ENCODE results near the gene RNASE7.

Gene RNASE7

DNA sequence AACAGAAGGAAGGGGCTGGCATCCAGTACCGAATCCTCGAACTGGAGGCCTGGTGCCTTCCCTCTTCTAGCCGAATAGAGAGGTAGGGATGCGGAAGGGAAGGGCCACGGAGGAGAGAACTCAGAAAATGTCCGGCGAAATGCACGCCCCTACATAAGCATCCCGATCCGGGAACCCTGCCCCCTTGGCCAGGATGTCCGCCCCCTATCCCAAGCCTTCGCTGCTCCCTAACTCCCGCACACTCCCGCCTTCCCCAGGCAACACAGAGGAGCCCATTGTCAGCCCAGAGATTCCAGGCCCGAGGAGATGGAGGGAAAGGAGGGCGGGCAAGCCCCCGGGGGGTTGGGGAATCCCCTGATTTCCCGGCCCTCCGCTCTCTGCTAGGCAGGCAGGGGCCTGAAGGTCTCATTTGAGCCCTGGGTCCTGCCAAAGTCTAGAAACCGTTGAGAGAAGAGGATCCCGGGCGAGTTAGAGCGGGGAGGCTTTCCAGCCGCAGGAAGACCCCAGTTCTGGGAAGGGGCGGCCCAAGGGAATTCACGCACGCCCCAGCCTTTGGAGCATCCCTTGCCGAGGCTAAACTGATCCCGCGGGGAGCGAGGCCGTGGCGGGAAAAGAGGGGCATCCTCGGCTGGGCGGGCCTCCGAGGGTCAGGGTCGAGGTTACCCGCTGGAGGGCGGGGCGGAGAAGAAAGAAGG, 27.4 kb downstream of the RNASE7 start:
- no peak for DNase-seq

DNA sequence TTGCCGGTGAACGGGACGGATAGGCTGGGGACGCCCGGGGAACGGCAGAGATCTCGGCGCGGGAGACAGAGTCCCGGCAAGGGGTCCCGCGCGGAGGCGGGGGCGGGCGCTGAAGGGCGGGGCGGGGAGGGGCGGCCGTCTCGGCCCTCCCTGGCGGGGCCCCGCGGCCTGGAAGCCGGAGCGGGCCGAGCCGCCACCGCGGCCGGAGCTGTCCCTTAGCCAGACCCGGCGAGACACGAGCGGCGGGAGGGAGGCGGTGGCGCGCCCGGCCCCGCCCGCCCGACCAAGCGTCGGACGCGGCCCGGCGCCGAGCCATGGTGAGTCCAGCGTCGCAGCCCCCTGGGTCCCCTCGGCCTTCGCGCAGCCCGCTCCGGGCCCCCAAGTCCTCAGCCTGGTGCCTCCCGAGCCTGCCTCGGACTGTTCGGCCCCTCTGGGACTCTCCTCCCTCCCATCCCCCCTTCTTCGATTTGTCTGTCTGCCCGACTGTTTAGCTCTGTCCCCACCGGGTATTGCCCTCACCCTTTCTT, 28.0 kb downstream of the RNASE7 start, which contains the start of gene ARHGEF40:
Gene ARHGEF40 (plus strand): TSS at position 222 of the 527 bp plus-strand sequence. CDS start 93 bp downstream, at position 315.
- peak; percentile 23 to 45 for DNase-seq

DNA sequence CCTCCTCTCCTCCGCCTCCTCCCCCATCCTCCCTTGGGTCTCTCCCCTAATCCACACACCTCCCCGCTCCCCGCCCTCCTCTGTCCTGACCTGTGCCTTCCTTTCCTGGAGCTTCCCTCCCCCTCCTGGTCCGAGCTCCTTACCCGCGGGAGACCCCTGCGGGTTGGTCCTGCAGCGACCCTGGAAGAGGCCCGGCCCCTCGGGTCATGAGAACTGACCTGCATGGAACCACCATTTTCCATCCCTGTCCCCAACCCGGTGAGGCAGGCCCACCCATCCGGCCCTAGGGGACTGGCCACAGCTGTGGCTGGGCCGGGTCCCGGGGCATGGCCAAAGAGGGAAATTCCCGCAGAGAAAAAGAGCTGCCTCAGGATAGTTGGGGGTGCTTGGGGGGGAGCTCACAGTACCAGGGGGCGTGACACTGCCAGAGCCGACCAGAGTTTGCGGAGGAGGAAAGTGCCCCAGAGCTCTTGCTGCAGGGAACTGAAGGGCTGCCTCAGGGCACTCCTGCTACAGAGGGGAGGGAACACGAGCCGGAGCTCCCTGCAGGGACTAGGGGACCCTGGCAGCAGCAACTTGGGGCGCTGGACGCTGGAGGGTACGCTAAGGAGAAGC, 28.6 kb downstream of the RNASE7 start:
- peak; percentile 41 to 73 for DNase-seq

DNA sequence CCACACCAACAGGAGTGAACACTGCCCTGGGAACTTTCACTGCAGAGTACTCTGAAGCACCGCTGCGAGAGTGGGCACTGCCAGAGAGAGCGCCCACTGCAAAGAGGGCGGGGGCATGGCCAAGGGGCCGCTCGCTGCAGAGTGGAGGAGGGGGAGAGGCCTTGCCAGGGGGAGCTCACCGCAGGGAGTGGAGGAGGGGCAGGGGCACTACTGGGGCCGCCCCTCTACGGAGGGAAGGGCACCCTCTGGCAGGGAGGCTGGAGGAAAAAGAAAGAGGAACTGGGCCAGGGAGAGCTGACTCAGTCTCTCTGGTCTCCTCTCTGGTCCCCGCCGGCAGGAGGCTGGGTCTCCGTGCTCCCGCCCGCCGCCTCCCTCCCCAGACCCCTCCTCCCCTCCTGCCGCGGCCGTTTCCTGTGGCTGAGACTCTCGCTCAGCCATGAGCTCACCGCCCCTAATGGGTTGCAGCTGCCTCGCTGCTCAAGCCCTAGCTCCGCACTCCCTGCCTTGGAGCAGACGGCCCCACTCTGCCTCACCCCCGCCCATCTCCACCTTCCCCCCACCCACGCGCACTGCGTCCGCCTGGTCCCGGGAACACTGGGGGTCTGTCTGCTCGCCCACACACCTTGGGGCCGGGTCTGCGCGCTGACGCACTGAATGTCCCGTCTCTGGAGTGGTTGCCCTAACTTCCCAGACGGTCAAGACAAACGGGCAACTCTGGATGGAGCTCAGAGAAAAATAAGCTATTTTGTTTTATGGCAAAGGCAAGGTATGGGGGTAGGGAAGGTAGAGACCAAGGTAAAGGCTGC, 29.3 kb downstream of the RNASE7 start:
- DNase-seq: peak; percentile 73 to 82

DNA sequence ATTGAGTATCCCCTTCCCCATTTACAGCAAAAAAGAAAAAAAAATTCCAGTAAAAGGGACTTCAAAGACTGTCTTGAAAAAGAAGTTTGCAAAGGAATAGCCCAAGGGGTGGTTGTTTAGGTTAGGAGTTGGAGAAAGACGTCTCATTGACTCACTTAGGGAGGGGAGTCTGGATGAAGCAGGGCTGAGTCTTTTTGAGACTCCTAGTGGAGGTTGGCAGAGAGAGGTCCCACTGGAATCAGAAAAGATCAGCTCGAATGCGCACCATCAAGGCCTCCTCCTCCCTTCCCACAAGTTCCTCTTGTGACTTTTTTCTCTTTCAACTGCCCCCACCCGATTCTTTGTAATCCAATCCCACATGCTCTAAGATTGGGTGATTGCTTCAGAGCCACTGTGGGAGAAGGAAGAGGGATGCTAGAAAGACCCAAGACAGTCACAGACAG, 29.9 kb downstream of the RNASE7 start:
- DNase-seq: peak; percentile 85

DNA sequence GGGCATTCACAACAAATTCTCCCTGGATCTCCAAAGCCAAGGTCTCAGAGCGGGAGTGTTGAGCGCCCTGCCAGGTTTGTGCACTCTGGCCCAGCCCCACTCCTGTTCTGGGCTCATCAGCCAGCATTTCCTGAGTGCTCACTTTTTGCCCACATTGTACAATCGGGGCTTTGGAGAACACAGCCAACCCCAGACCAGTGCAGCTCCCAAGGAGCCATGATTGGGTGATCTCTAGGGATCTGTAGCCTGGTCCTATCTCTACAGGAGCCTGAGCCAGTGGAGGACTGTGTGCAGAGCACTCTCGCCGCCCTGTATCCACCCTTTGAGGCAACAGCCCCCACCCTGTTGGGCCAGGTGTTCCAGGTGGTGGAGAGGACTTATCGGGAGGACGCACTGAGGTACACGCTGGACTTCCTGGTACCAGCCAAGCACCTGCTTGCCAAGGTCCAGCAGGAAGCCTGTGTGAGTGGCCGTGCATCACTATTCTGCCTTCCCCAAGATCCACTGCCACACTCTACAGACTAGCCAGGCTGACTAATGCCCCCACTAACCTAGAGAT, 30.7 kb downstream of the RNASE7 start:
- no peak for DNase-seq

DNA sequence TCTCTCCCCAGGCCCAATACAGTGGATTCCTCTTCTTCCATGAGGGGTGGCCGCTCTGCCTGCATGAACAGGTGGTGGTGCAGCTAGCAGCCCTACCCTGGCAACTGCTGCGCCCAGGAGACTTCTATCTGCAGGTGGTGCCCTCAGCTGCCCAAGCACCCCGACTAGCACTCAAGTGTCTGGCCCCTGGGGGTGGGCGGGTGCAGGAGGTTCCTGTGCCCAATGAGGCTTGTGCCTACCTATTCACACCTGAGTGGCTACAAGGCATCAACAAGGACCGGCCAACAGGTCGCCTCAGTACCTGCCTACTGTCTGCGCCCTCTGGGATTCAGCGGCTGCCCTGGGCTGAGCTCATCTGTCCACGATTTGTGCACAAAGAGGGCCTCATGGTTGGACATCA, 31.8 kb downstream of the RNASE7 start:
- DNase-seq: no peak

DNA sequence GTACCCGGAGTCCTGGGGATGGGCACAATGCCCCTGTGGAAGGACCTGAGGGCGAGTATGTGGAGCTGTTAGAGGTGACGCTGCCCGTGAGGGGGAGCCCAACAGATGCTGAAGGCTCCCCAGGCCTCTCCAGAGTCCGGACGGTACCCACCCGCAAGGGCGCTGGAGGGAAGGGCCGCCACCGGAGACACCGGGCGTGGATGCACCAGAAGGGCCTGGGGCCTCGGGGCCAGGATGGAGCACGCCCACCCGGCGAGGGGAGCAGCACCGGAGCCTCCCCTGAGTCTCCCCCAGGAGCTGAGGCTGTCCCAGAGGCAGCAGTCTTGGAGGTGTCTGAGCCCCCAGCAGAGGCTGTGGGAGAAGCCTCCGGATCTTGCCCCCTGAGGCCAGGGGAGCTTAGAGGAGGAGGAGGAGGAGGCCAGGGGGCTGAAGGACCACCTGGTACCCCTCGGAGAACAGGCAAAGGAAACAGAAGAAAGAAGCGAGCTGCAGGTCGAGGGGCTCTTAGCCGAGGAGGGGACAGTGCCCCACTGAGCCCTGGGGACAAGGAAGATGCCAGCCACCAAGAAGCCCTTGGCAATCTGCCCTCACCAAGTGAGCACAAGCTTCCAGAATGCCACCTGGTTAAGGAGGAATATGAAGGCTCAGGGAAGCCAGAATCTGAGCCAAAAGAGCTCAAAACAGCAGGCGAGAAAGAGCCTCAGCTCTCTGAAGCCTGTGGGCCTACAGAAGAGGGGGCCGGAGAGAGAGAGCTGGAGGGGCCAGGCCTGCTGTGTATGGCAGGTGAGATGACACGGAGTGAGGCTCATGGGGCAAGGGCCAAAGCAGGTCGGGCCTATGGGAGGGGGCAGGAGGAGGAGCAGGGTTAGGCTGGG, 32.5 kb downstream of the RNASE7 start:
- no peak for DNase-seq

DNA sequence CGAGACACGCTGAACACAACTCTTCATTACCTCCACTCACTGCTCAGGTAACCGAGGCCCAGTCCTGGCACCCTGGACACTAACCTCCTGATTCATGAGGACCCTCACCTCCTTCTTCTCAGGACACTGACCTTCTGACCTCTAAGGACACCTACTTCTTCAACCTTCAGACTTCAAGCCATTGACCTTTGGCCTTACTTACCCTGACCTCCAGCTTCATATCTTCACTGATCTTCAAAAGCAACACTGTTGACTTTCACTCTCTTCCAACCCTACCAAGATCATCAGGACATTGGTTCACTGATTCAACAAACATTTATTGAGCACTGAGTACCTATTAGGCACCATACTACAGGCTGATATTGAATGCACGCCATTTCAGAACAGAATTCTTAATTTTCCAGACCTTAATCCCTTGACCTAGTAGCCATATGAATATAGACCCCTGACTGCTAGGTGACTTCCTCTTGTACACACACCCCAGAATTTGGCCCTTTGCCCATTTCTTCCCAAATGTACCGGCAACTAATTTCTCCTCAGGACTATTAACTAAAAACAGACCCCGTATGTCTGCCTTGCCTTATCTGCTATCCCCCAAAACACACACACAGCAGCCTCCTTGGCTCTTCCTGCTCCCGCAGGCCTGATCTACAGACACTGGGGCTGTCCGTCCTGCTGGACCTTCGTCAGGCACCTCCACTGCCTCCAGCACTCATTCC, 33.7 kb downstream of the RNASE7 start:
- DNase-seq: no peak

DNA sequence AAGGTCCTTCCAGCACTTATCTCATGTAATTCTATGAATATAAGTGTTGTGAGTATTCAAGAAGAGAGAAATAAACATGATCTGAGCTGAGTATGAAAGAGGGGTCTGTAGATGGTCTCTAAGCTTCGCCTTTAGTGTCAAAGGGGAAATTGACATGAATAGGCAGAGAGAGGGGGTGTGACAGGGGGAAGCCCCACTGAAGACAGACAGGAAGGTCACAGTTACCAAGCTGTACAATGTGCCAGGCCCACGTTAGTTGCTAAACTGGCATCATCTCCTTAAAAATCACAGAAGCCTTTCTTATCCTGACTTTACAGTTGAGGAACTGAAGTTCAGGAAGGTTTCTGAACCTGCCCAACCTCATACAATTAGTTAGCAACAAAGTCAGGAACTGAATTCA, 35.5 kb downstream of the RNASE7 start:
- peak in 1 of 2 donors; percentile 25 for DNase-seq

DNA sequence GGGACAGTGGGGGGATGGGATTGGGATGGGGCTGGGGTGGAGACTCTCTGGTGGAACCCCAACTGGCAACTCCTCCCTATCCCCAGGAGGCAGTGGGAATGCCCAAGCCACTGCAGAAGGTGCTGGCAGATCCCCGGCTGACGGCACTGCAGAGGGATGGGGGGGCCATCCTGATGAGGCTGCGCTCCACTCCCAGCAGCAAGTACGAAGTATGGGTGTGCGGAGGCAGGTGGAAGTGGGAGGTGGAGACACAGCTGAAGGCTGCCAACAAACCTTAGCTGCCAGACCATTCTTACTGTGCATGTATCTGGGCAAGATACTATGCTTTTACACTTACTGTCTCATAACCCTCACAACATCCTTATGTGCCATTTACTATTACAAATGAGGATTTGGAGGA, 36.1 kb downstream of the RNASE7 start:
- no peak for DNase-seq

DNA sequence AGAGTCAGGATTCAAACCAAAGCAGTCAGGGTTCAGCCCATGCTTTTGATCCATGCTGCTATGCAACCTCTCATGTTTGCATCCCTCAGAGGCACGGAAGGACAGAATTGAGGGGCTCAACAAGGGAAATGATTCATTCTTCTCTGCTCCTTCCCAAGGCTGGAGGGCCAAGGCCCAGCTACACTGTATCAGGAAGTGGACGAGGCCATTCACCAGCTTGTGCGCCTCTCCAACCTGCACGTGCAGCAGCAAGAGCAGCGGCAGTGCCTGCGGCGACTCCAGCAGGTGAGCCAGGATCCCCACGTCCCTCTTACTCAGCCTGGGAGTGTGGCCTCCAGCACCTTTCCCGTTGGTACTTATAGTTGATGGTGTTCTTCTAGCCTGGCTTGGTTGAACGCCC, 36.6 kb downstream of the RNASE7 start:
- no peak for DNase-seq

DNA sequence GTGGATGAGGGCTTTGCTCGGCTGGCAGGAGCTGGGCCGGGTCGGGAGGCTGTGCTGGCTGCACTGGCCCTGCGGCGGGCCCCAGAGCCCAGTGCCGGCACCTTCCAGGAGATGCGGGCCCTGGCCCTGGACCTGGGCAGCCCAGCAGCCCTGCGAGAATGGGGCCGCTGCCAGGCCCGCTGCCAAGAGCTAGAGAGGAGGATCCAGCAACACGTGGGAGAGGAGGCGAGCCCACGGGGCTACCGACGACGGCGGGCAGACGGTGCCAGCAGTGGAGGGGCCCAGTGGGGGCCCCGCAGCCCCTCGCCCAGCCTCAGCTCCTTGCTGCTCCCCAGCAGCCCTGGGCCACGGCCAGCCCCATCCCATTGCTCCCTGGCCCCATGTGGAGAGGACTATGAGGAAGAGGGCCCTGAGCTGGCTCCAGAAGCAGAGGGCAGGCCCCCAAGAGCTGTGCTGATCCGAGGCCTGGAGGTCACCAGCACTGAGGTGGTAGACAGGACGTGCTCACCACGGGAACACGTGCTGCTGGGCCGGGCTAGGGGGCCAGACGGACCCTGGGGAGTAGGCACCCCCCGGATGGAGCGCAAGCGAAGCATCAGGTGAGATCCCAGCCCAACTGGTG, 39.5 kb downstream of the RNASE7 start:
- DNase-seq: no peak

DNA sequence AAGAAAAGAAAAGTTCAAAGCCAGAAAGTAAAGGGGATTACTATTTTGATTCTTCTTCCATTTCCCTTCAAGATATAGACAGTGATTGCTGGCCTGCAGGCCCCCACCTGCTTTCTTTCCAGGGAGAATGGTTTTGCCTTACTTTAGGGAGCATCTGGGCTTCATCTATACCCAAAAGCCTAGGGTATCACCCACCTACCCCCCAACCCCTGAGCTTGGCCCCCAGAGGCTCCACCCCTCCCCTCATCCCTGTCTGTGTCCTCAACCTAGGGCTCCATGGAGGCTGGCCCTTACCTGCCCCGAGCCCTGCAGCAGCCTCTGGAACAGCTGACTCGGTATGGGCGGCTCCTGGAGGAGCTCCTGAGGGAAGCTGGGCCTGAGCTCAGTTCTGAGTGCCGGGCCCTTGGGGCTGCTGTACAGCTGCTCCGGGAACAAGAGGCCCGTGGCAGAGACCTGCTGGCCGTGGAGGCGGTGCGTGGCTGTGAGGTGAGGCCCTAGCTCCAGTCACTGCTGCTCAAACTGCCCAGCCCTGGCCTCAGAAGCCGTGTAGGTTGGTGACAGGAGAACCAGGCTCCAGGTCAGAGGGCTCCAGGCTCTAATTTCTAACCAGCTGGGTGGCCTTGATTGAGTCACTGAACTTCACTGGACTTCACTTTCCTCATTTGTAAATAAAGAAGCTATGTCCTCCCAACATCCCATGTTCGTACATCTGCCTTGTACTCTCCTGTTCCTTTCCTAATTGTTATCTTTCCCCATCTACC, 41.6 kb downstream of the RNASE7 start:
- DNase-seq: no peak

DNA sequence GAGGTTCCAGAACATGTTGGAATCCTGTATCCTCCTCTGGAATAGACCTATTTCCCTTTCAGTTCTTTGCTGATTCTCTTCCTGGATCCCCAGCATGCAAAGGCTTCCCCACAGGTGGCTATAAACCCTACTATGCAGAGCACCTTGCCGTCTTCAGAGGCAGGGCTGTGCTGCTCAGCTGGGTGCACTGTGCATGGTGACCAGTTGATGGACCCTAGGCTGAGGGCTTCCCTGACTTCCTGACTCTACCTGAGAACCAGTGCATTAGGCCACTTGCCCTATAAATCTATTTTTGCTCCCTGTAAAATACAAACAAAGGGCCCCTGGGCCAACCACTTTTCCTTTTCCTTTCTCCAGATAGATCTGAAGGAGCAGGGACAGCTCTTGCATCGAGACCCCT, 42.2 kb downstream of the RNASE7 start:
- no peak for DNase-seq

DNA sequence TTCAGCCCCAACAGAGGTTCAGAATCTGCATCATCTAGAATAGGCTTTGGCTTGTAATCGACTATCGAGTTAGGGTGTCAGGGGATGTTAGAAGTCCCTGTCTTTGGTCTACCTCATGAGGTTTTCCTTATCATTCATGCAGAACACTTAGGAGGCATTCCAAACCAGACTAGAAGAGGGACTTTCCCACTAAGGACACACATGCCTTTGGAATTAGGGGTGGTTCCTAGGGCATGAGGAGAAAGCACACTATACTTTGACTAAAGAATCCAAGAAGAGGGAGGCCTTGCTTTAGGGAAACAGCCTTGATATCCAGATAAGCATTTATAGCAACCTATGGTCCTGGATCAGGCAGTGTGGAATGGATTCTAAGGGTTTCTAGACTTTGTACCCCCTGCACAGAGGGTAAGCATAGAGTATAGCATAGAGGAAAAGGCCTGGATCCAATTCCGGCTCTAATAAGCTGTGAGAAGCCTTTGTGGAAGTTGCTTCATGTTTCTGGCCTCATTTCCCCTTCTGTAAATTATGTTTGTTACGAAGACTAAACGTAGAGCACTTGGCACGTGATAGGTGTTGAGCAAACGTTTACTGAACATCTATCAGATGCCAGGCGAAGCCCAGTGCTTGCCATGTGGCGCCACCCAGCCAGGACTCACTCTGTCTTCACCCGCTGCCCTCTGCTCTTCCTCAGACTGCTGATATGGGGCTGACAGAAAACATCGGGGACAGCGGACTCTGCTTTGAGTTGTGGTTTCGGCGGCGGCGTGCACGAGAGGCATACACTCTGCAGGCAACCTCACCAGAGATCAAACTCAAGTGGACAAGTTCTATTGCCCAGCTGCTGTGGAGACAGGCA, 43.1 kb downstream of the RNASE7 start:
- peak; percentile 81 to 86 for DNase-seq

DNA sequence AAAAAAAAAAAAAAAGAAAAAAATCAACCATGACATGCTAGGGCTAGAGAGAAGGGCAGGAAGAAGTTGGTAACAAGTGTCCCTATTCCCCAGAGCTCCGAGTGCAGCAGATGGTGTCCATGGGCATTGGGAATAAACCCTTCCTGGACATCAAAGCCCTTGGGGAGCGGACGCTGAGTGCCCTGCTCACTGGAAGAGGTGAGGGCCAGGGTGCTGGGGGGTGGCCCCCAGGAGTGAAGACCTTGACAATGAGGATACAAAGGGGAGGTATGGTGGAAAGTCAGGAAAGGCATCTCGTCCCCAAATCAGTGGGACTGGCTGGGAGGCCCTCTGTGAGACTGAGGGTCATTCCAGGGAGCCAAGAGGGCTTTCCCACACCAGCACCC, 44.7 kb downstream of the RNASE7 start:
- no peak for DNase-seq

DNA sequence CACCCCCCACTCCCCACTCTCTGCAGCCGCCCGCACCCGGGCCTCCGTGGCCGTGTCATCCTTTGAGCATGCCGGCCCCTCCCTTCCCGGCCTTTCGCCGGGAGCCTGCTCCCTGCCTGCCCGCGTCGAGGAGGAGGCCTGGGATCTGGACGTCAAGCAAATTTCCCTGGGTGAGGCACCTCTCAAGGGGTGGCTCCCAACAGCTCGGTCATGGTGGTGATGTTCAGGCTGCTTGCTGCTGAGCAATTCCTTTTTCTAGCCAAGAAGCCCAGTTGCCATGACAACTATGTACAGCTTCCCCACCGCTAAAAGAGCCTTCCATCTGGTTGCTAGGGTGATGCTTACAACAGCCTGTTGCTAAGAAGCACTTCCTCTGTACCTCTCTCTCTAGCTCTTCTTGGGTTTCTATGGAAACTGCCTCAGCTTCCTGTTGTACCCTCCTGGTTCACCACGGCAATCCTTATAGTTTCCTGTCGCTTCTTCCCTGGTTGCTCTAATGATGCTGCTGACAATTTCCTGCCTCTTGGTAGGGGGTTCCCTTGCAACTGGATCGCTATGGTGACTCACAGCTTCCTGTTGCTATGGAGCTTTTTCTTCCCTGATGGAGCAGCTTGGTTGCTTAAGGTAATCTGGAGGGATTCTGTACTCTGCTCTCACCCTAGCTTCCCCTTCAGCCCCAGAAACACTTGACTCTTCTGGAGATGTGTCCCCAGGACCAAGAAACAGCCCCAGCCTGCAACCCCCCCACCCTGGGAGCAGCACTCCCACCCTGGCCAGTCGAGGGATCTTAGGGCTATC, 45.3 kb downstream of the RNASE7 start:
- peak; percentile 87 to 88 for DNase-seq
